Osteocyte (in vitro differentiated cells): ENCODE data around the gene SNRPA. TPM values are rescaled to one million over a fixed set of nuclear protein-coding genes. Genes with fewer than 3 reads are reported as not detected.
A peak's percentile ranks its signal among the peaks of the same experiment; 100 is the strongest.

ENCODE experiments used
- DNase-seq: peaks from one replicate; pipeline ENCODE4 v3.0.0; 2021; ENCODE audit warnings: mixed read lengths; ENCODE audit not compliant: unreplicated experiment; ENCODE audit errors: extremely low spot score
- H3K27ac Mint-ChIP-seq: one replicate; pipeline ENCODE4 v1.8.0; 2021; ENCODE audit warnings: mild to moderate bottlenecking, mixed read lengths; ENCODE audit not compliant: unreplicated experiment
- H3K27me3 Mint-ChIP-seq: one replicate; pipeline ENCODE4 v1.8.0; 2021; ENCODE audit warnings: mixed read lengths; ENCODE audit not compliant: unreplicated experiment
- H3K36me3 Mint-ChIP-seq: one replicate; pipeline ENCODE4 v1.8.0; 2021; ENCODE audit warnings: mixed read lengths; ENCODE audit not compliant: unreplicated experiment
- H3K4me1 Mint-ChIP-seq: one replicate; pipeline ENCODE4 v1.8.0; 2021; ENCODE audit warnings: mixed read lengths; ENCODE audit not compliant: unreplicated experiment
- H3K4me3 Mint-ChIP-seq: one replicate; pipeline ENCODE4 v1.8.0; 2021; ENCODE audit warnings: mild to moderate bottlenecking, moderate library complexity, mixed read lengths; ENCODE audit not compliant: unreplicated experiment
- H3K9me3 Mint-ChIP-seq: one replicate; pipeline ENCODE4 v1.8.0; 2021; ENCODE audit warnings: mixed read lengths; ENCODE audit not compliant: unreplicated experiment
- total RNA-seq: library from RNA; stranded (reverse); gene quantifications from 2 replicates; pipeline ENCODE4 v1.2.1, GENCODE V29; 2021
- TF ChIP-seq, protein P1 (sequence below): fragments of 200-600 bp; sonication (generic); IDR thresholded peaks from 2 replicates; pipeline ENCODE4 v1.5.0; 2021; ENCODE audit warnings: antibody characterized with exemption, mild to moderate bottlenecking, moderate library complexity

The SNRPA gene
- total RNA-seq, 1 donor from 2014 or later = 53.2 TPM

DNA sequence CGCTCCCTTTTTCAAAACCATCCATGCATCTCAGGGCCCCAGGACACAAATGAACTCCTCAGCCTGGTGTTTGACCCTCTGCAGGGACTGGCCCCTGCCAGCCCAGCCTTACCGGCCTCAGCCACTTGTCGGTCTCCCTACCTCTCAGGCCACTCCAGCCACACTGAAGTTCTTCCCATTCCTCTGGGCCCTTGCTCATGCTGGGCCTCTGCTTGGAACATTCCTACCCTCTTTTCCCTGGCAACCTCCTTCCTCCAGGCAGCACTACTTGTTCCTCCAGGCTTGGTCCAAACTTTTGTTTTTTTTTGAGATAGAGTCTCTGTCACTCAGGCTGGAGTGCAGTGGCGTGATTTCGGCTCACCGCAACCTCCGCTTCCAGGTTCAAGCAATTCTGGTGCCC is 40.3 kb downstream of the SNRPA start:
- DNase-seq = no peak
- TF ChIP-seq, protein P1, sequence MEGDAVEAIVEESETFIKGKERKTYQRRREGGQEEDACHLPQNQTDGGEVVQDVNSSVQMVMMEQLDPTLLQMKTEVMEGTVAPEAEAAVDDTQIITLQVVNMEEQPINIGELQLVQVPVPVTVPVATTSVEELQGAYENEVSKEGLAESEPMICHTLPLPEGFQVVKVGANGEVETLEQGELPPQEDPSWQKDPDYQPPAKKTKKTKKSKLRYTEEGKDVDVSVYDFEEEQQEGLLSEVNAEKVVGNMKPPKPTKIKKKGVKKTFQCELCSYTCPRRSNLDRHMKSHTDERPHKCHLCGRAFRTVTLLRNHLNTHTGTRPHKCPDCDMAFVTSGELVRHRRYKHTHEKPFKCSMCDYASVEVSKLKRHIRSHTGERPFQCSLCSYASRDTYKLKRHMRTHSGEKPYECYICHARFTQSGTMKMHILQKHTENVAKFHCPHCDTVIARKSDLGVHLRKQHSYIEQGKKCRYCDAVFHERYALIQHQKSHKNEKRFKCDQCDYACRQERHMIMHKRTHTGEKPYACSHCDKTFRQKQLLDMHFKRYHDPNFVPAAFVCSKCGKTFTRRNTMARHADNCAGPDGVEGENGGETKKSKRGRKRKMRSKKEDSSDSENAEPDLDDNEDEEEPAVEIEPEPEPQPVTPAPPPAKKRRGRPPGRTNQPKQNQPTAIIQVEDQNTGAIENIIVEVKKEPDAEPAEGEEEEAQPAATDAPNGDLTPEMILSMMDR = no peak
- Mint-ChIP-seq H3K27ac (no peak overlapping the region), H3K4me1 (no peaks in the 10 kb centered on the region), H3K27me3 (no peaks in the 10 kb centered on the region), H3K36me3 (peaks cover 8% of the 10 kb centered on the region), H3K9me3 (no peaks in the 10 kb centered on the region), H3K4me3 (no peak overlapping the region)

DNA sequence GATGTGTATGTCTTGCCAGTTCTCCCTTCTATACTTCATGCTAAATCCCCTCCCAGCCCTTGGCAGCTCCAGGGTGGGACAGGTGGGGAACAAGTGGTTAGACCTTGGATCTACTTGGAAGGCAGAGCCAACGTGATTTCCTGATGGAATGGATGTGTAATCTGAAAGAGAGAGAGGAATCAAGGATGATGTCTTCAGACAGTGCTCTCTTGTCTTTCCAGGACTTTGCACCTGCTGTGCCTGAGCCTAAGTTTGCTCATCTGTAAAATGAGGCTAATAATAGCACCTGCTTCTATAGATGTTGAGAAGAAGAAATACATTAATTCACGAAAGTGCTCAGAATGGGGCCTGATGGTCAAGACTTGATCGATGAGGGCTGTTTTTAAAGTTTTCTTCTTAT is 41.0 kb downstream of the SNRPA start:
- no peak overlapping the region for H3K4me3 Mint-ChIP-seq
- no peak for DNase-seq
- H3K27me3 Mint-ChIP-seq = no peaks in the 10 kb centered on the region
- H3K4me1 Mint-ChIP-seq = no peaks in the 10 kb centered on the region
- H3K27ac Mint-ChIP-seq = peak overlapping the region; percentile 2
- TF ChIP-seq, protein P1 = no peak
- H3K9me3 Mint-ChIP-seq = no peaks in the 10 kb centered on the region
- peaks cover 5% of the 10 kb centered on the region for H3K36me3 Mint-ChIP-seq

DNA sequence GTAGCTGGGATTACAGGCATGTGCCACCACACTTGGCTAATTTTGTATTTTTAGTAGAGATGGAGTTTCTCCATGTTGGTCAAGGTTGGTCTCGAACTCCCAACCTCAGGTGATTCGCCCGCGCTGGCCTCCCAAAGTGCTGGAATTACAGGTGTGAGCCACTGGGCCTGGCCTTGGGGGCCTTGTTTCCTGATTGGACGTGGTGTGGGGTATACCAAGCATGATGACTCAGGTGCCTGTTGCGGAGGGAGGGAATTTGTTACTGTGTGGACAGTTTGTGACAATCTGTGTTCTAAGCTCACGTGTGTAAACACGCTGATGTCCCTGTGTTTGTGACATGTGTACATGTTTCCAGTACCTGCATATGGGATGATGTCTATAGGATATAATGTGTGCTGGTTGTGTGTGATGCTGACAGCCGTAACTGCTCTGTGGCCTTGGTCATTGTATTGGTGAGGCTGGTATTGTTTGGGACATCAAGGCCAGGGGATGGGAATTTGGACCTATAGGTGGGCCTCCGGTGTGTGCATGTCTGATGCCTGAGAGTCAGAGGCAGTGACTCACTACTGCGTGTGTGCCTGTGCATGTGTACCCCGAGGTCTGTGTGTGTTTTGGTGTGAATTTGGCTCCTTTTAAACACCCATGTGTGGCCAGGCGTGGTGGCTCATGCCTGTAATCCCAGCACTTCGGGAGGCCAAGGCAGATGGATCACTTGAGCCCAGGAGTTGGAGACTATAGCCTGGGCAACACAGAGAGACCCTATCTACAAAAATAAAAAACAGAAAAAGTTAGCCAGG is 46.4 kb downstream of the SNRPA start:
- no peak for DNase-seq
- Mint-ChIP-seq H3K4me1 (peaks cover 37% of the 10 kb centered on the region), H3K27me3 (no peaks in the 10 kb centered on the region), H3K27ac (peak overlapping the region; percentile 97), H3K36me3 (peaks cover 5% of the 10 kb centered on the region), H3K9me3 (no peaks in the 10 kb centered on the region), H3K4me3 (peak overlapping the region; percentile 96)
- TF ChIP-seq, protein P1 = no peak

DNA sequence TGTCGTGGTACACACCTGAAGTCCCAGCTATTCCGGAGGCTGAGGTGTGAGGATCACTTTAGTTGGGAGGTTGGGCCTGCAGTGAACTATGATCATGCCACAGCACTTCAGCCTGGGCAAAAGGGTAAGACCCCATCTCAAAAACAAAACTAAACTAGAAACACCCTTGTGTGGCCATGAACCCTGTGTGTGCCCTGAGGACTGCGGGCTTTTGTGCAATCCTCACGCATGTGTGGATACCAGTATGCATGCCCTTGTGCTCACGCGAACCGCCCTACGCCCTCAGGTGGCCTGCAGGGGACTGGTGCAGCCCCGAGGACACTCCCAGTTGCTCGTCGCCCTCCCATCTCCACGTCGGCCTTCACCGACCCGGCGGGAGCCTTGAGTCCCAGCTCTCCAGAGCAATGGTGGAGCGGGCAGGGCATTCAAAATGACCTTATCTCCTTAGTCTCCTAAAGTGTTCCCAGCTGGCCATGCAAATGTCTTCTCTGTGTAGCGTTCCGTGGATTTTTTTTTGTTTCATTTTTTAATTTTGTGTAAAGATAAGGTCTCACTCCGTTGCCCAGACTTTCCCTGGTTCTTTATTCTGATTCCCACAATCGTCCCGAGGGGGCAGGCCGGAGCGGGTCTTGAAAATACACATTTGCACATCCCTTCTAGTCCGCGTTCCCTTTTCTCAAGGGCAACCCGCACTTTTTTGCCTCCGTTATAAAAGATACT is 47.1 kb downstream of the SNRPA start:
- Mint-ChIP-seq H3K4me1 (peaks cover 45% of the 10 kb centered on the region), H3K4me3 (peak overlapping the region; percentile 96), H3K27ac (peak overlapping the region; percentile 97), H3K36me3 (peaks cover 8% of the 10 kb centered on the region), H3K9me3 (no peaks in the 10 kb centered on the region), H3K27me3 (no peaks in the 10 kb centered on the region)
- no peak for DNase-seq
- TF ChIP-seq, protein P1 = peak; percentile 59
